IMR-90 (cell line): Measurements from ENCODE around the gene NUDT6. TPM values are rescaled to one million over a fixed set of nuclear protein-coding genes. Genes with fewer than 3 reads are reported as not detected.

Experiments
- MXI1 ChIP-seq: IDR thresholded peaks from 2 replicates; pipeline ENCODE4 v1.6.1; 2012; ENCODE audit warnings: low read depth, mild to moderate bottlenecking, low read length, moderate library complexity, borderline replicate concordance
- NFE2L2 ChIP-seq: fragments of 150-350 bp; IDR thresholded peaks from 2 replicates; pipeline ENCODE4 v1.6.1; 2016; ENCODE audit warnings: low read depth, mild to moderate bottlenecking, low read length
- POLR2A ChIP-seq: IDR thresholded peaks from 2 replicates; pipeline ENCODE4 v1.6.1; 2012; ENCODE audit warnings: mild to moderate bottlenecking, low read depth, low read length
- RCOR1 ChIP-seq: IDR thresholded peaks from 2 replicates; pipeline ENCODE4 v1.6.1; 2012; ENCODE audit warnings: mild to moderate bottlenecking, low read length, improper control_type of control experiment; ENCODE audit not compliant: insufficient replicate concordance
- polyA plus RNA-seq, 3 experiments: library from polyadenylated mRNA; depleted of rRNA; stranded (reverse); fragments of >200 nt; gene quantifications; 2 replicates each; pipeline ENCODE4 v1.2.3, GENCODE V29; 2012; ENCODE audit warnings: low replicate concordance in 1 of 3
- total RNA-seq: library from RNA; depleted of rRNA; stranded (reverse); fragments of >200 nt; gene quantifications from 2 replicates; pipeline ENCODE4 v1.2.3, GENCODE V29; 2012
- TF ChIP-seq, protein P1 (sequence below): fragments of 150-350 bp; IDR thresholded peaks from 2 replicates; pipeline ENCODE4 v1.6.1; 2017; ENCODE audit warnings: mild to moderate bottlenecking, antibody characterized with exemption, low read length, low read depth

Gene NUDT6
- total and polyA plus RNA-seq, 2 of the 4 experiments (the other 2 are of a cell fraction) = 2.7 to 4.8 TPM

DNA sequence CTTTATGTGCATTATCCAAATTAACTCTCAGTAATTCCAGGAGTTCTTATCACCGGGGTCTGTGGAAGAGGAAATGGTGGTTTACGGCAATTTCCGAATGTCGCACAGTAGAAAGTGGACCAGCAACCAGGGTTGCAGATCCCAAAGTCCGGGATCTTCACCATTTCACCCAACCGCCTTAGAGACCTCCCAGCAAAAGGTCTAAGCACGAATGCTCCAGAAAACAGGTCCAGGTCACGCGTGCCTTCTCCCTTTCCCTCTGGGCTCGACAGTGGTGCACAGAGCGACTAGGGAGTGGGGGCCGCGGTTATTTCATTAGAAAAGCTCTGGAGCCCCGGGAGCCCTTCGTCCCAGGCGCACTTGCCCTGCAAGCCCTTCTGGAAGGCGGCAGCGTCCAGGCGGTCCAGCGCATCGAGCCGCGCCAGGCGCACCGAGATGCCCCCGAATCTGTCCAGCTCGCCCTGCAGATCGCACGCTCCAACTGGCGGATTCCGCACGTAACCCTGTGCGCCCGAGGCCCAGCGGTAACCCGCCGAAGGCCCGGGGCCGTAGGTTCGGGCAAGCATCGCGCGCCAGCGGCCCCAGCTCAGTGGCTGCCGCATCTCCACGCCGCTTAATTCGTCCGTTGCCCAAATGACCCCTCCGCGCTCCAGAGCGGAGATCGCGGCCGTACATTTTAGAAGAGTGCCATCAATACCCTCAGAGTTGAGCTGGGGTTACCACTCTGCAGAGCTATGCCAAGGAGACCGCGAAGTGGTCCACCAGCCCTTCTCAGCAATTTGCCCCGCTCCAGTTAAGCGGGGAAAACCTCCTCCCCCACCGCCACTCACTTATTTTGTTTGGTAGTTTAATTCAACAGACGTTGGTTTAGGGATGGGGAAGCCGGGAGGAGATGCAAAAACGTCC is at the start of gene NUDT6 (continued):
- TF ChIP-seq, protein P1, sequence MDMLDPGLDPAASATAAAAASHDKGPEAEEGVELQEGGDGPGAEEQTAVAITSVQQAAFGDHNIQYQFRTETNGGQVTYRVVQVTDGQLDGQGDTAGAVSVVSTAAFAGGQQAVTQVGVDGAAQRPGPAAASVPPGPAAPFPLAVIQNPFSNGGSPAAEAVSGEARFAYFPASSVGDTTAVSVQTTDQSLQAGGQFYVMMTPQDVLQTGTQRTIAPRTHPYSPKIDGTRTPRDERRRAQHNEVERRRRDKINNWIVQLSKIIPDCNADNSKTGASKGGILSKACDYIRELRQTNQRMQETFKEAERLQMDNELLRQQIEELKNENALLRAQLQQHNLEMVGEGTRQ = no peak
- TF ChIP-seq POLR2A = no peak
- TF ChIP-seq RCOR1 = no peak
- TF ChIP-seq MXI1 = no peak
- no peak for TF ChIP-seq NFE2L2
